Activated CD4-positive, alpha-beta T cell treated with anti-CD3 and anti-CD28 coated beads for 4 hours (primary cell): ENCODE data around the gene C2orf72.
"Not testable (repeated sequence)": the region's sequence is repeated elsewhere in the genome, so short reads cannot be mapped to it uniquely, and the experiment has no call there.

ENCODE experiments used
- DNase-seq, 2 donors: peaks; one replicate each; pipeline ENCODE4 v3.0.0-alpha.2; 2020

The C2orf72 gene

GRCh38 chr2:231015926-231016325 lies 21.4 kb upstream of the C2orf72 start:
- DNase-seq, result no peak

GRCh38 chr2:231016566-231017230 lies 20.6 kb upstream of the C2orf72 start:
- no peak for DNase-seq

- DNase-seq, result no peak
Measured at GRCh38 chr2:231017231-231017598, 20.1 kb upstream of the C2orf72 start.

- no peak for DNase-seq
Measured at GRCh38 chr2:231018184-231018583, 19.1 kb upstream of the C2orf72 start.

- not testable (repeated sequence) for DNase-seq
Measured at GRCh38 chr2:231025059-231025458, 12.3 kb upstream of the C2orf72 start.

- DNase-seq, result no peak
Measured at GRCh38 chr2:231028889-231029288, 8.4 kb upstream of the C2orf72 start.

- DNase-seq, result no peak
Measured at GRCh38 chr2:231029563-231029962, 7.8 kb upstream of the C2orf72 start.

- no peak for DNase-seq
Measured at GRCh38 chr2:231030725-231031124, 6.6 kb upstream of the C2orf72 start.

GRCh38 chr2:231032575-231033140 lies 4.7 kb upstream of the C2orf72 start:
- DNase-seq, result no peak

GRCh38 chr2:231033147-231034132 lies 3.9 kb upstream of the C2orf72 start:
- no peak for DNase-seq

- no peak for DNase-seq
Measured at GRCh38 chr2:231034291-231034882, 2.9 kb upstream of the C2orf72 start.

GRCh38 chr2:231036131-231036530 lies 1.2 kb upstream of the C2orf72 start:
- DNase-seq, result no peak

GRCh38 chr2:231036578-231037106 lies 681 bp upstream of the C2orf72 start:
- DNase-seq, result no peak

GRCh38 chr2:231037731-231038482 lies 584 bp downstream of the C2orf72 start:
- DNase-seq, result no peak

- no peak for DNase-seq
Measured at GRCh38 chr2:231038483-231039293, 1.4 kb downstream of the C2orf72 start.

- DNase-seq, result no peak
Measured at GRCh38 chr2:231039294-231039664, 2.0 kb downstream of the C2orf72 start.

- no peak for DNase-seq
Measured at GRCh38 chr2:231039821-231040364, 2.6 kb downstream of the C2orf72 start.

GRCh38 chr2:231041061-231041689 lies 3.9 kb downstream of the C2orf72 start:
- DNase-seq, result no peak

GRCh38 chr2:231043796-231044195 lies 6.5 kb downstream of the C2orf72 start:
- DNase-seq, result no peak

- no peak for DNase-seq
Measured at GRCh38 chr2:231046916-231047273, 9.6 kb downstream of the C2orf72 start.
